Measurements from ENCODE around the gene ISG15. TPM values are rescaled to one million over a fixed set of nuclear protein-coding genes. Genes with fewer than 3 reads are reported as not detected.
A peak's percentile ranks its signal among the peaks of the same experiment; 100 is the strongest.

ISG15 gene
- total and polyA plus RNA-seq, 2 of the 13 experiments (the other 11 are each of a cell fraction or from before 2014, with no cell fraction given) = 42.1 to 54.9 TPM

- TF ChIP-seq AKNA (CRISPR knock-in tag; IDR thresholded peaks at IDR 0.05; ENCODE audit: borderline replicate concordance) (no peak), DR1 (CRISPR knock-in tag; IDR thresholded peaks at IDR 0.05) (0 out of 2 replicates have a peak, but pooled peaks have one; percentile 28), SP5 (CRISPR knock-in tag; IDR thresholded peaks at IDR 0.05; ENCODE audit: borderline replicate concordance, low read depth) (peak; percentile 64; the same call in 1 of the 2 replicates), FLYWCH1 (CRISPR knock-in tag; IDR thresholded peaks at IDR 0.05) (no peak), ZNF580 (CRISPR knock-in tag; IDR thresholded peaks at IDR 0.05; ENCODE audit: borderline replicate concordance, low read depth) (no peak; the same call in 1 of the 2 replicates), DMAP1 (CRISPR knock-in tag; IDR thresholded peaks at IDR 0.05) (peak; percentile 30; the same call in 1 of the 2 replicates), NBN (conservative IDR thresholded peaks at IDR 0.05) (no peak), FIP1L1 (IDR thresholded peaks at IDR 0.05; ENCODE audit: borderline replicate concordance, insufficient read depth, low read depth, low read length) (no peak), HNF4G (IDR thresholded peaks at IDR 0.05; ENCODE audit: borderline replicate concordance, low read depth, low read length) (no peak), HNF4G (CRISPR knock-in tag; IDR thresholded peaks at IDR 0.05; ENCODE audit: borderline replicate concordance, low read depth) (0 out of 2 replicates have a peak, but pooled peaks have one; percentile 30), MED8 (CRISPR knock-in tag; IDR thresholded peaks at IDR 0.05; ENCODE audit: insufficient replicate concordance) (no peak), ZNF230 (CRISPR knock-in tag; IDR thresholded peaks at IDR 0.05) (no peak), HOXA5 (CRISPR knock-in tag; IDR thresholded peaks at IDR 0.05) (peak; percentile 92), EED (CRISPR knock-in tag; IDR thresholded peaks at IDR 0.05) (peak; percentile 84; the same call in 1 of the 2 replicates), MBD4 (IDR thresholded peaks at IDR 0.05; ENCODE audit: borderline replicate concordance, low read length) (no peak), WIZ (CRISPR knock-in tag; IDR thresholded peaks at IDR 0.05) (0 out of 2 replicates have a peak, but pooled peaks have one; percentile 34), ARNT (IDR thresholded peaks at IDR 0.05) (no peak), PAWR (CRISPR knock-in tag; IDR thresholded peaks at IDR 0.05; ENCODE audit: borderline replicate concordance) (no peak), RBFOX2 (IDR thresholded peaks at IDR 0.05; ENCODE audit: low read depth, low read length) (peak; percentile 58), ISL2 (CRISPR knock-in tag; IDR thresholded peaks at IDR 0.05) (0 out of 2 replicates have a peak, but pooled peaks have one; percentile 41), ZNF652 (CRISPR knock-in tag; IDR thresholded peaks at IDR 0.05; ENCODE audit: borderline replicate concordance, low read depth) (no peak), MNT (IDR thresholded peaks at IDR 0.05) (0 out of 2 replicates have a peak, but pooled peaks have one; percentile 13), CTCF (CRISPR knock-in tag; IDR thresholded peaks at IDR 0.05) (no peak)
These were observed 46.5 kb upstream of the ISG15 start (continued) for GRCh38 chr1:966704-967300.

Measured in HepG2 (cell line).